Thyroid gland (tissue), 4 donors: ENCODE data around the gene PC. TPM values are rescaled to one million over a fixed set of nuclear protein-coding genes. Genes with fewer than 3 reads are reported as not detected.

Experiments
- DNase-seq, 2 donors: peaks; one replicate each; pipeline ENCODE4 v3.0.0-alpha.2; 2019
- H3K27ac ChIP-seq, 3 donors: fragments of 200-600 bp; sonication (generic); 1 replicate in 2 of 3; 2 replicates in 1 of 3; pipeline ENCODE4 v1.5.1; 2016 to 2019; ENCODE audit warnings: mild to moderate bottlenecking in 1 of 3, moderate library complexity in 1 of 3
- H3K27me3 ChIP-seq: fragments of 200-600 bp; sonication (generic); one replicate; pipeline ENCODE4 v1.5.1; 2019
- H3K36me3 ChIP-seq, 2 donors: fragments of 200-600 bp; sonication (generic); one replicate each; pipeline ENCODE4 v1.5.1; 2016 to 2019
- H3K4me1 ChIP-seq, 2 donors: fragments of 200-600 bp; sonication (generic); one replicate each; pipeline ENCODE4 v1.5.1; 2017 to 2019
- H3K4me3 ChIP-seq, 3 donors: fragments of 200-600 bp; sonication (generic); replicated peaks in 1 of 3; 1 replicate in 2 of 3; 2 replicates in 1 of 3; pipeline ENCODE4 v1.5.1; 2016; ENCODE audit warnings: mild to moderate bottlenecking in 1 of 3
- H3K9me3 ChIP-seq: fragments of 200-600 bp; sonication (generic); one replicate; pipeline ENCODE4 v1.5.1; 2017
- POLR2A ChIP-seq, 2 donors: fragments of 450-650 bp; IDR thresholded peaks; one replicate each; pipeline ENCODE4 v1.6.1; 2017; ENCODE audit warnings: antibody characterized with exemption in 2 of 2, mild to moderate bottlenecking in 2 of 2, moderate library complexity in 1 of 2
- WGBS, 2 donors: methylation state at CpG; one replicate each; pipeline ENCODE4 v1.1.5; 2017; 5-methylcytosine and 5-hydroxymethylcytosine counted together
- intact Hi-C: fragments of 100-400 bp; cut with DNase I; formaldehyde crosslinking; loops from one replicate; pipeline ENCODE4 v1.15.1; 2023
- total RNA-seq, 4 donors: library from RNA; depleted of rRNA; stranded (reverse); fragments of >200 nt; gene quantifications; one replicate each; pipeline ENCODE4 v1.2.3, GENCODE V29; 2016
- TF ChIP-seq, protein P1 (sequence below), 6 experiments: fragments of 200-600 bp in 3 of 6; fragments of 450-650 bp in 3 of 6; sonication (generic) in 3 of 6; IDR thresholded peaks; one replicate each; pipeline ENCODE4 v1.5.1; 2016 to 2019; ENCODE audit warnings: antibody characterized with exemption in 6 of 6, mild to moderate bottlenecking in 2 of 6, inconsistent platforms in 1 of 6, moderate library complexity in 1 of 6

The PC gene
- total RNA-seq, 4 donors from 2014 or later = 5.4 to 34.3 (median 21.9) TPM

DNA sequence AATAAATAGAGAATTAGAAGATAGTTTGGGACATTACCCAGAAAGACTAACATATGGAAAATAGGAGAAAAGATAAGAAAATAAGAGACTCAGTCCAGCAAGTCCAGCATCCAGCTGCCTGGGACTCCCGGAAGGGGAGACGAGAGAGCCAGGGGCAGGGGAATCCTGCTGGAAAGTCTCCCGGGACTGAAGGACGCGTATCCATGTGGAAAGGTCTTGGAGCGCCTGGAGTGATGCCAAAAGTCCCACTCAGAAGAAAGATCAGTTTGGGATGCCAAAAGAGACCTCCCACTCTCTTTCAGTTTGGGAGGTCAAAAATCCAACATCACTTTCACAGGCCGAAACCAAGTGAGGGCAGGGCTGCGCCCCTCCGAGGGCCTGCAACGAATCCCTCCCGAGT is 70.7 kb downstream of the PC start:
- H3K4me3 ChIP-seq = no peak overlapping the region
- intact Hi-C loops = no loop called here
- no peaks in the 10 kb centered on the region for H3K36me3 ChIP-seq
- no peak overlapping the region for H3K27ac ChIP-seq
- WGBS, 2 donors = 76 to 86% methylated on average over 11 of the region's 11 CpGs
- DNase-seq = no peak
- peaks cover 5 to 10% of the 10 kb centered on the region in 2 donors for H3K4me1 ChIP-seq
- no peaks in the 10 kb centered on the region for H3K9me3 ChIP-seq
- no peaks in the 10 kb centered on the region for H3K27me3 ChIP-seq
- TF ChIP-seq, protein P1, sequence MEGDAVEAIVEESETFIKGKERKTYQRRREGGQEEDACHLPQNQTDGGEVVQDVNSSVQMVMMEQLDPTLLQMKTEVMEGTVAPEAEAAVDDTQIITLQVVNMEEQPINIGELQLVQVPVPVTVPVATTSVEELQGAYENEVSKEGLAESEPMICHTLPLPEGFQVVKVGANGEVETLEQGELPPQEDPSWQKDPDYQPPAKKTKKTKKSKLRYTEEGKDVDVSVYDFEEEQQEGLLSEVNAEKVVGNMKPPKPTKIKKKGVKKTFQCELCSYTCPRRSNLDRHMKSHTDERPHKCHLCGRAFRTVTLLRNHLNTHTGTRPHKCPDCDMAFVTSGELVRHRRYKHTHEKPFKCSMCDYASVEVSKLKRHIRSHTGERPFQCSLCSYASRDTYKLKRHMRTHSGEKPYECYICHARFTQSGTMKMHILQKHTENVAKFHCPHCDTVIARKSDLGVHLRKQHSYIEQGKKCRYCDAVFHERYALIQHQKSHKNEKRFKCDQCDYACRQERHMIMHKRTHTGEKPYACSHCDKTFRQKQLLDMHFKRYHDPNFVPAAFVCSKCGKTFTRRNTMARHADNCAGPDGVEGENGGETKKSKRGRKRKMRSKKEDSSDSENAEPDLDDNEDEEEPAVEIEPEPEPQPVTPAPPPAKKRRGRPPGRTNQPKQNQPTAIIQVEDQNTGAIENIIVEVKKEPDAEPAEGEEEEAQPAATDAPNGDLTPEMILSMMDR (IDR thresholded peaks at IDR 0.05) = no peak
- no peak for TF ChIP-seq POLR2A (IDR thresholded peaks at IDR 0.05)

DNA sequence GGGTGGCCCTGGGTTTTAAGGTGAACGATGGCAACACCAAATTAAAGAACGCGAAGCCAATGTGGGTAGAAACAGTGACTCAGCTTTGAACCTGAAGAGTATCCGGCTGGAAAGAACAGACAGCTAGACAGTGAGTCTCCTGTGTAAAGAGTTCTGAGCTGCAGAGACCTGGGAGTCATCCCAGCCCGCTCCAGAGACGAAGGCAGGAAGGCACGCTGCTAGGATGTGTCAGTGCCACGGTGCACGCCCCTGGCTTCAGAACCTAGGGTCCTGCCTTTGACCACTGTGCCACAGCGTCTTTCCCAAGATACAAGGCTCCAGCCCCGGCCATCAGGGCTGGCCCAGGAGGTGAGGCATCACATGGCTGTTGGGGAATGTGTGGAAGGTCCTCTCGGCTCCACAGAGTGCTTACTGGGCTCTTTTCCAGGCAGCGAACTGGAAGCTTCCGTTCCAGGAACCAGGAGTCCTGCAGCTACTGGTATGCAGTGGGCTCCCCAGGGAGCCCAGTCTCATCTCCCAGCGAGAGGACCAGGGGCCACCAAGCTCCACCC is 71.4 kb downstream of the PC start:
- TF ChIP-seq POLR2A (IDR thresholded peaks at IDR 0.05) = no peak
- TF ChIP-seq, protein P1 (IDR thresholded peaks at IDR 0.05) = no peak
- intact Hi-C loops = no loop called here
- Histone ChIP-seq H3K36me3 (no peaks in the 10 kb centered on the region), H3K4me3 (no peak overlapping the region), H3K27me3 (no peaks in the 10 kb centered on the region), H3K4me1 (peaks cover 5 to 14% of the 10 kb centered on the region in 2 donors), H3K27ac (no peak overlapping the region), H3K9me3 (no peaks in the 10 kb centered on the region)
- 65 to 71% methylated on average over 15 of the region's 15 CpGs for WGBS, 2 donors
- peak; percentile 44 to 58 for DNase-seq

DNA sequence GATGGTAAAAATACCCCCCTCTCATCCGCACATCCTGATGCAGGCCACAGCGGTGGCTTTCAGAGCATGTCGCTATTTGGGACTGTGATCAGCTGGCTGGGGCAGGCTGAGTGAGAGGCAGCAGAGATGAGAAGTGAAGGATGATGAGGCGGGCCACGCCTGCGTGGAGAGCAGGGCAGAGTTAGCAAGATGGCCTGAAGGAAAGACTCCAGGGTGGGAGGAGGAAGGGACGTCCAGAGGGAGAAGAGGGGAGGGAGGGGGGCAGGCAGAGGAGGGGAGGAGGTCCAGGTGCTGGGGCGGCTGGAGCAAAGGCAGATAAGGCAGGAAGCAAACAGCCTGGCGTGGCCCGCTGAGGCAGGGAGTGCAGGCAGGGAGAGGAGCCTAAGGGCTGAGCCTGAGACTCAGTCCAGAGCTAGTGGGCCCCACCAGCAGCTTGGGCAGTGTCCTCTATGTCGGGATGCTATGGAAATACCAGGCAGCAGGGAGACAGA is 72.2 kb downstream of the PC start:
- 87% methylated on average over 11 of the region's 11 CpGs for WGBS, 2 donors
- intact Hi-C loops = no loop called here
- Histone ChIP-seq H3K36me3 (no peaks in the 10 kb centered on the region), H3K4me3 (no peak overlapping the region), H3K9me3 (no peaks in the 10 kb centered on the region), H3K27me3 (no peaks in the 10 kb centered on the region), H3K27ac (no peak overlapping the region), H3K4me1 (peaks cover 5 to 15% of the 10 kb centered on the region in 2 donors)
- DNase-seq = no peak
- TF ChIP-seq, protein P1 (IDR thresholded peaks at IDR 0.05) = no peak
- TF ChIP-seq POLR2A (IDR thresholded peaks at IDR 0.05) = no peak

DNA sequence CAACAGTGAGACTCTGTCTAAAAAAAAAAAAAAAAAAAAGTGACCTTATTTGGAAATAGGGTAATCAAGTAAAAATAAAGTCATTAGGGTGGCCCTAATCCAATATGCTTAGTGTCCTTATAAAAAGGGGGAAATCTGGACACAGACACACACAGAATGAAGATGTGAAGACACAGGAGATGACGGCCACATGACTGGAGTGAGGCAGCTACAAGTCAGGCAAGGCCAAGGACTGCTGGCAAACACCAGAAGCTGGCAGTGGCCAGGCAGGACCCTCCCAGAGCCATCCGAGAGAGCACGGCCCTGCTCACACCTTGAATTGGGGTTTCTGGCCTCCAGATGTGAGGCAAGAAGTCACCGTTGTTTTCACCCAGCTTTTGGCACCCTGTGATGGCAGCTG is 72.7 kb downstream of the PC start:
- H3K9me3 ChIP-seq = no peaks in the 10 kb centered on the region
- peaks cover 7 to 20% of the 10 kb centered on the region in 2 donors for H3K4me1 ChIP-seq
- H3K4me3 ChIP-seq = no peak overlapping the region
- H3K27ac ChIP-seq = no peak overlapping the region
- intact Hi-C loops = no loop called here
- H3K27me3 ChIP-seq = no peaks in the 10 kb centered on the region
- TF ChIP-seq, protein P1 (IDR thresholded peaks at IDR 0.05) = no peak
- no peak for TF ChIP-seq POLR2A (IDR thresholded peaks at IDR 0.05)
- DNase-seq = no peak
- no peaks in the 10 kb centered on the region for H3K36me3 ChIP-seq
- WGBS, 2 donors = 90 to 93% methylated on average over 2 to 4 of the region's 4 CpGs

DNA sequence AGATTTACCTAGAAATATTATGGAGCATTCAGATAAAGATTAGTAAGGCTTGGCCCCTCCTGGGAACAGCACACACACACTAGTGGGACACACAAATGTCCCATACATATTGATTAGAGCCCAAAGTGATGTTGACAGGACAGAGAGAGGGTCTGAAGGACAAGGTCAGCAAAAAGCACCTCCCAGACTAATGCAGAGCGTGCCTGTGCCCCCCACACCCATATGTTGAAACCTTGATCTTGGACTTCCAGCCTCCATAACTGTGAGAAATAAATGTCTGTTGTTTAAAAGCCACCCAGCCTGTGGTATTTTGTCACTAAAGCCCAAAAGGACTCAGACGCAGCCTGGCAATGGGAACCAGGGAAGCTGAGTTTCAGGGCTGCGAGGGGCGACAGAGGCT is 73.7 kb downstream of the PC start:
- 97 to 98% methylated on average over 4 of the region's 4 CpGs for WGBS, 2 donors
- Histone ChIP-seq H3K27ac (no peak overlapping the region), H3K4me3 (no peak overlapping the region), H3K27me3 (no peaks in the 10 kb centered on the region), H3K4me1 (peaks cover 9 to 25% of the 10 kb centered on the region in 2 donors), H3K9me3 (no peaks in the 10 kb centered on the region), H3K36me3 (no peaks in the 10 kb centered on the region)
- no peak for TF ChIP-seq POLR2A (IDR thresholded peaks at IDR 0.05)
- TF ChIP-seq, protein P1 (IDR thresholded peaks at IDR 0.05) = no peak
- DNase-seq = no peak
- intact Hi-C loops = no loop called here
